OCI-M2 (cell line): ENCODE measurements around the gene XPO4.

Source experiments
- DNase-seq: peaks from one replicate; lab custom pipeline; 2025; ENCODE audit not compliant: unreplicated experiment; lab: John Stamatoyannopoulos, UW

Gene XPO4

GRCh38 chr13:20729633-20730585 lies 172.6 kb downstream of the XPO4 start:
- no peak for DNase-seq

- DNase-seq: no peak
These were observed 173.8 kb downstream of the XPO4 start for GRCh38 chr13:20728579-20729311.

GRCh38 chr13:20727856-20728255 lies 174.7 kb downstream of the XPO4 start:
- no peak for DNase-seq
